RWPE2 (cell line): ENCODE measurements around the gene A1BG.

Experiments used
- ATAC-seq: fragments of 200-7000 bp; cut with Tn5 transposase; 3 replicates; pipeline ENCODE4 v1.9.1; 2021; ENCODE audit warnings: low read depth
- DNase-seq: peaks from one replicate; pipeline ENCODE4 v3.0.0-alpha.2; 2020; ENCODE audit warnings: low spot score
- H3K27ac ChIP-seq: fragments of 450-650 bp; 2 replicates; pipeline ENCODE4 v1.5.1; 2017; ENCODE audit warnings: mild to moderate bottlenecking; ENCODE audit not compliant: poor library complexity, severe bottlenecking
- H3K27me3 ChIP-seq: fragments of 250-450 bp; sonication (Bioruptor Pico); 2 replicates; pipeline ENCODE4 v1.5.1; 2021; ENCODE audit warnings: mild to moderate bottlenecking, moderate library complexity; ENCODE audit not compliant: insufficient read depth, poor library complexity, severe bottlenecking
- H3K36me3 ChIP-seq: fragments of 250-450 bp; sonication (Bioruptor Pico); 2 replicates; pipeline ENCODE4 v1.5.1; 2020; ENCODE audit warnings: low read depth, mild to moderate bottlenecking, moderate library complexity
- H3K4me1 ChIP-seq: fragments of 250-450 bp; sonication (Bioruptor Pico); 2 replicates; pipeline ENCODE4 v1.5.1; 2021; ENCODE audit warnings: mild to moderate bottlenecking, moderate library complexity; ENCODE audit not compliant: insufficient read depth, poor library complexity, severe bottlenecking
- H3K4me3 ChIP-seq: fragments of 250-450 bp; sonication (Bioruptor Pico); 2 replicates; pipeline ENCODE4 v1.5.1; 2021; ENCODE audit warnings: mild to moderate bottlenecking, moderate library complexity; ENCODE audit not compliant: severe bottlenecking
- H3K9me3 ChIP-seq: fragments of 250-450 bp; sonication (Bioruptor Pico); 2 replicates; pipeline ENCODE4 v1.5.1; 2021; ENCODE audit warnings: mild to moderate bottlenecking, moderate library complexity; ENCODE audit not compliant: severe bottlenecking
- CTCF ChIP-seq: fragments of 450-650 bp; IDR thresholded peaks from one replicate; pipeline ENCODE4 v1.5.1; 2017; ENCODE audit warnings: mild to moderate bottlenecking, moderate library complexity; ENCODE audit not compliant: poor library complexity, severe bottlenecking

A1BG gene

DNA sequence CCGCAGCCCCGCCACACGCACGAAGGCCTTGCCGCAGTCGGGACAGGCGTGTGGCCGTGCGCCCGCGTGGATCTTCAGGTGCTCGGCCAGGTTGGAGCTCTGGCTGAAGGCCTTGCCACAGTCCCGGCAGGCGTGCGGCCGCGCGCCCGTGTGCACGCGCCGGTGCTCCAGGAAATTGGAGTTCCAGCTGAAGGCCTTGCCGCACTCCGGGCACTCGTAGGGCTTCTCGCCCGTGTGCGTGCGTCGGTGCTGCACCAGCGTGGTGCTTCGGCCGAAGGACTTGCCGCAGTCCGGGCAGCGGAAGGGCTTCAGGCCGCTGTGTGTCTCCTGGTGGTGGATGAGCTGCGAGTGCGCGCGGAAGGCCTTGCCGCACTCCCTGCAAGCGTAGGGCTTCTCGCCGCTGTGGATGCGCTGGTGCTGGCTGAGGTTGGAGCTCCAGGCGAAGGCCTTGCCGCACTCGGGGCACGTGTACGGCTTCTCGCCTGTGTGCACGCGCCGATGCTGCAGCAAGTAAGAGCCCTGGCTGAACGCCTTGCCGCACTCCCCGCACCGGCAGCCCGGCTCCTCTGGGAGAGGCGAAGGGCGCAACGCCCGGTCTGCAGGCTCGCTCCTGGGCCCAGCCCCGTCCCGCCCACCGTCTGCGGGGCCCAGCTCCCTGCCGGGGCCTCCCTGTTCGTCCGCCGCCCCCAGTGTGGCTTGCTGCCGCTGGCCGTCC is 3.6 kb upstream of the A1BG start:
- no peak for ATAC-seq
- no peak for DNase-seq
- H3K4me3 ChIP-seq, result no peak overlapping the region
- TF ChIP-seq CTCF, result no peak
- H3K4me1 ChIP-seq, result no peaks in the 10 kb centered on the region
- no peaks in the 10 kb centered on the region for H3K9me3 ChIP-seq
- no peaks in the 10 kb centered on the region for H3K36me3 ChIP-seq
- H3K27ac ChIP-seq, result no peak overlapping the region
- no peaks in the 10 kb centered on the region for H3K27me3 ChIP-seq

GRCh38 chr19:58355908-58356765 is 2.8 kb upstream of the A1BG start:
- no peak for DNase-seq
- no peak for TF ChIP-seq CTCF
- H3K9me3 ChIP-seq, result no peaks in the 10 kb centered on the region
- no peak overlapping the region for H3K4me3 ChIP-seq
- no peaks in the 10 kb centered on the region for H3K36me3 ChIP-seq
- H3K27ac ChIP-seq, result no peak overlapping the region
- H3K4me1 ChIP-seq, result no peaks in the 10 kb centered on the region
- no peaks in the 10 kb centered on the region for H3K27me3 ChIP-seq
- ATAC-seq, result no peak

- H3K9me3 ChIP-seq, result no peaks in the 10 kb centered on the region
- H3K4me3 ChIP-seq, result no peak overlapping the region
- DNase-seq (no peak), ATAC-seq (no peak)
- no peaks in the 10 kb centered on the region for H3K4me1 ChIP-seq
- H3K27me3 ChIP-seq, result no peaks in the 10 kb centered on the region
- H3K36me3 ChIP-seq, result no peaks in the 10 kb centered on the region
- H3K27ac ChIP-seq, result no peak overlapping the region
- TF ChIP-seq CTCF, result no peak
These were observed 2.0 kb upstream of the A1BG start for GRCh38 chr19:58355215-58355796.

DNA sequence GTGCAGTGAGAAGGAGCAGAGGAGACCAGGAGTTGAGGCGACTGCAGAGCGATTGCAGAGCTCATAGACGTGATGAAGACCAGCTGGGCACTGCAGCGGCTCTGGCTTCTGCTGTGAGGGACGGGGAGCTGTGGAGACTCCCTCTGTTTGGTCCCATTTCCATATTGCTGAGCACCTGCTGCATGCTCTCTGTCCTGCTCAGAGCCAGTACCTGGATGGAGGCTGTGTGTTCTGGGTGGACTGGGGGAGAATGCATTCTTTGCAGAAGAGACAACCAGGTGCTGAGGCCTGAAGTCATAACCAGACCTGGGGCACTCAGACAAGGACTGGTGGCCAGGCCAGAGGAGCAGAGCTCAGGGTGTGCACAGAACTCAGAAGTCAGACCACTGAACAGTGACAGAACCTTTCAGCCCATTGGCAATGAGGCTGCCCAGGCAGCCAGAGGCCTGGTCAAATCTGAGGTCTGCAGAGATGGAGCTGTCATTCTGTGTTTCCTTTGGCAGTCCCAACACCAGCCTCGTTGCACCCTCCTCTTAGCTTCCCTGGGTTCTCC is 1.3 kb upstream of the A1BG start:
- 0 out of 3 replicates have a peak, but pooled peaks have one; percentile 7 for ATAC-seq

More for the DNA sequence above, 1.3 kb upstream of the A1BG start:
- TF ChIP-seq CTCF, result no peak
- no peaks in the 10 kb centered on the region for H3K27me3 ChIP-seq
- no peaks in the 10 kb centered on the region for H3K9me3 ChIP-seq
- no peaks in the 10 kb centered on the region for H3K4me1 ChIP-seq
- H3K27ac ChIP-seq, result no peak overlapping the region
- H3K4me3 ChIP-seq, result no peak overlapping the region
- no peaks in the 10 kb centered on the region for H3K36me3 ChIP-seq
- DNase-seq, result no peak
